Hematopoietic multipotent progenitor cell treated with erythropoietin and hydrocortisone succinate and interleukin-3 and kit ligand, for 4 days (in vitro differentiated cells): Measurements from ENCODE around the gene NUDT4.
"Not testable (repeated sequence)": the region's sequence is repeated elsewhere in the genome, so short reads cannot be mapped to it uniquely, and the experiment has no call there.

ENCODE experiments used
- DNase-seq: peaks from one replicate; pipeline ENCODE4 v3.0.0-alpha.2; 2015

The NUDT4 gene

GRCh38 chr12:93402333-93403311 is 24.9 kb downstream of the NUDT4 start:
- DNase-seq: no peak

GRCh38 chr12:93403988-93404803 is 26.5 kb downstream of the NUDT4 start:
- no peak for DNase-seq

GRCh38 chr12:93404961-93405849 is 27.5 kb downstream of the NUDT4 start:
- peak; percentile 29 for DNase-seq

GRCh38 chr12:93407054-93407962 is 29.6 kb downstream of the NUDT4 start:
- DNase-seq: no peak

GRCh38 chr12:93407963-93408283 is 30.2 kb downstream of the NUDT4 start:
- no peak for DNase-seq

- no peak for DNase-seq
Measured at GRCh38 chr12:93408813-93409212, 31.1 kb downstream of the NUDT4 start.

- not testable (repeated sequence) for DNase-seq
Measured at GRCh38 chr12:93409343-93410187, 31.8 kb downstream of the NUDT4 start.

GRCh38 chr12:93411060-93411459 is 33.3 kb downstream of the NUDT4 start:
- not testable (repeated sequence) for DNase-seq

- DNase-seq: not testable (repeated sequence)
Measured at GRCh38 chr12:93412396-93412795, 34.7 kb downstream of the NUDT4 start.

GRCh38 chr12:93413064-93413463 is 35.3 kb downstream of the NUDT4 start:
- no peak for DNase-seq

GRCh38 chr12:93415723-93416464 is 38.2 kb downstream of the NUDT4 start:
- no peak for DNase-seq

- no peak for DNase-seq
Measured at GRCh38 chr12:93417967-93418480, 40.3 kb downstream of the NUDT4 start.

GRCh38 chr12:93419388-93420034 is 41.8 kb downstream of the NUDT4 start:
- peak; percentile 87 for DNase-seq

- DNase-seq: no peak
Measured at GRCh38 chr12:93422050-93422449, 44.3 kb downstream of the NUDT4 start.

- no peak for DNase-seq
Measured at GRCh38 chr12:93425736-93426411, 48.1 kb downstream of the NUDT4 start.

GRCh38 chr12:93426412-93426805 is 48.7 kb downstream of the NUDT4 start:
- DNase-seq: no peak

GRCh38 chr12:93427779-93428564 is 50.2 kb downstream of the NUDT4 start:
- DNase-seq: no peak

GRCh38 chr12:93429448-93429847 is 51.7 kb downstream of the NUDT4 start:
- no peak for DNase-seq
